DMS114 treated with DMSO at 0.1 percent for 48 hours (cell line): ENCODE data around the gene NPNT.
"Not testable (repeated sequence)": the region's sequence is repeated elsewhere in the genome, so short reads cannot be mapped to it uniquely, and the experiment has no call there.

ENCODE experiments used
- DNase-seq: peaks from one replicate; lab custom pipeline; 2025; ENCODE audit not compliant: unreplicated experiment; lab: John Stamatoyannopoulos, UW

NPNT gene

GRCh38 chr4:105894660-105895582 lies at the start of gene NPNT:
Gene NPNT (plus strand): TSS chr4:105895471. CDS start chr4:105895653, 182 bp downstream.
- no peak for DNase-seq

DNA sequence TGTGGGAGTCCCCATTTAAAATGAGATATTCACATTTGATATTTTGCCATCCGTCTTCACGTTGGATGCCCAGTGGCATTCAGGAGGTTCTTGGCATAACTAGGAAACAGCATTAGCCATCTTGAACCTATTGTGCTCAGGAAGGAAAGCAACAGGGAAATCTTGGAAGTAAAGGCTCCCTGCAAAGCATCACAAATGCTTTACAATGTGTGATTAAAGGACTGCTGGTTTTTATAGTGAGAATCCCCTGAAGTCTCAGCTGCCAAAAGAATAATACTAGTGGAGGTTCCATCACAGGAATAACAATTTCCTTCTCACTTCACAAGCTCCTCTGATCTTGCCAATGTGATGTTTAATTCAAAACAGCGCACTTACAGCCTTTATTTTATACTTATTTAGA lies 49.7 kb upstream of the NPNT start:
- no peak for DNase-seq

DNA sequence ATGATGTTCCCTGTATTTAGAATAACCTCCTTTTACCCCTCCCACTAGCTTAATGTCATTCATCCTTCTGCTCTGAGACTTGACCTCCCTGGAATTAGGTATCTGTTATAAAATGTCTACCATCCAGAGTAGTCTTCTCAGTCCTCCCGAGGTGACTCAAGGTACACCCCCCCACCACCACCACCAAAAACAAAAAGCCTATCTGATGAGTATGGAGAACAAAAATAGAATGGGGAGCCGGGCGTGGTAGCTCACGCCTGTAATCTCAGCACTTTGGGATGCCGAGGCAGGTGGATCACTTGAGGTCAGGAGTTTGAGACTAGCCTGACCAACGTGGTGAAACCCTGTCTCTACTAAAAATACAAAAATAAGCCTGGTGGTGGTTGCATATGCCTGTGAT lies 46.9 kb upstream of the NPNT start:
- DNase-seq: not testable (repeated sequence)

DNA sequence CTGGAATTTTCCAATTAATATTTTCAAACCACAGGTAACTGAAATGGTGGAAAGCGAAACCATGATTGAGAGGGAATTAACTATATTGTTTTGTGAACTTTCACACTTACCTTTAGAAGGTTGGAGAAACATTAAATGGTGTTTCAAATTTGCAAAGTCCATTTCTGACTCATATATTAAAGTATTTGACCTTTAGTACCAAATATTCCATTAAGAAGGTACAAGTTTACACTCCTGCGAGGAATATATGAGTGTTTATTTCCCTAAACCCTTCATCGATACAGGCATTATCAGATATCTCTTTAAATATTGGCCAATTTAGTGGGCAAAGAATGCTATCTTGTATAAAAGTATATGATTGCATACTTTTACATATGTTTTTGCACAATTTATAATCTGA lies 44.1 kb upstream of the NPNT start:
- DNase-seq: no peak

DNA sequence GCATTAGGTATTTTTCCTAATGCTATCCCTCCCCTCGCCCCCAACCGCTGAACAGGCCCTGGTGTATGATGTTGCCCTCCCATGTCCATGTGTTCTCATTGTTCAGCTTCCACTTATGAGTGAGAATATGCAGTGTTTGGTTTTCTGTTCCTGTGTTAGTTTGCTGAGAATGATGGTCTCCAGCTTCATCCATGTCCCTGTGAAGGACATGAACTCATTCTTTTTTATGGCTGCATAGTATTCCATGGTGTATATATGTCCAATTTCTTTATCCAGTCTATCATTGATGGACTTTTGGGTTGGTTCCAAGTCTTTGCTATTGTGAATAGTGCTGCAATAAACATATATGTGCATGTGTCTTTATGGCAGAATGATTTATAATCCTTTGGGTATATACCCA lies 43.0 kb upstream of the NPNT start:
- DNase-seq: not testable (repeated sequence)

GRCh38 chr4:105858466-105859040 lies 36.7 kb upstream of the NPNT start:
- no peak for DNase-seq

GRCh38 chr4:105859233-105859632 lies 36.0 kb upstream of the NPNT start:
- DNase-seq: no peak

DNA sequence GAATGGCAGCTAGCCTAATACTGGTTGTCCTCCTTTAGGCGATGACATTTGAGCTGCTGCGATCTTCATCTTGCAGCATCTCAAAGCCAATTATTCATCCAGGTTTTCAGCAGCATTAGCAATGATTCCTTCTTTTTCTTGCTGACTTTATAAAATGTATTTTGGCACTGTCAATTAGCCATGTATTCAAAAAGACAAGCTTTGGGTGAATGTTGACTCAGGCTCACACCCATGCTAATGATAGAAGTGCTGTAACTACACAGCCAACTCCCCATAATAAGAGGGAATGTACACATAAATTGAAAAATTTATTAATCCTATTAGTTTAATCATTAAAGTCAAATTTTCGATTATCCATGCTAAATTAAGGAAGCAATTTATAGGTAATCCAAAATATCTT lies 24.3 kb upstream of the NPNT start:
- no peak for DNase-seq

DNA sequence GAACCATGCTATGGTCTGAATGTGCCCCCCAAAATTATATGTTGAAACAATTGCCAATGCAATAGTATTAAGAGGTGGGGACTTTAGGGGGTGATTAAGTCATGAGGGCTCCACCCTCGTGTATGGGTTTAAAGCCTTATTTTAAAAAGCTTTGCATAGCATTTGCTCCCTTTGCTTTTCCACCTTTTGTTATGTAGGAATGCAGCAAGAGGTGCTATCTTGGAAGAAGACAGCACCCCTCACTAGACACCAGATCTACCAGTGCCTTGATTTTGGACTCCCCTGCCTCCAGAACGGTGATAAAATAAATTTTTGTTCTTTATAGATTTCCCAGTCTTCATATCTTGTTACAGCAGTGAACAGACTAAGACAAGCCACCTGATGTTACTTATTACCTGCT lies 23.3 kb upstream of the NPNT start:
- DNase-seq: no peak

DNA sequence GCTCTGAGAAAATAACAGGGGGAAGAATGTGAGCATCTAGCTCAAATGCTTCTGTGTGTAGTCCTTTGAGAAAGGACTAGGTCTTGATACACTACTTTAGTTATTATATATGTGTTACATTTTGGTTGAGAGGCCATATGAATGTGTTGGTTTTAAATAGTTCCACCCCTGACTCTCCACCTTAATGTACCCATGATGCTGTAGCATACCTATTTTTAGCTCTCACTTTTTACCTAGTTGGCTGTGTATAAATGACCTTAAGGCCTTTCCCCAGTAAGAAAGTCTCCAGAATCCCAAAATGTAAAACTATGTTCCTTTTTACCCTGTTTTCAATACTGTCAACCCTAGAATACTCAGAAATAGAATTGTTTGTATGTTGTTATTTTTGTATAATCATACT lies 20.0 kb upstream of the NPNT start:
- no peak for DNase-seq

- no peak for DNase-seq
Measured at GRCh38 chr4:105878668-105879067, 16.6 kb upstream of the NPNT start.

DNA sequence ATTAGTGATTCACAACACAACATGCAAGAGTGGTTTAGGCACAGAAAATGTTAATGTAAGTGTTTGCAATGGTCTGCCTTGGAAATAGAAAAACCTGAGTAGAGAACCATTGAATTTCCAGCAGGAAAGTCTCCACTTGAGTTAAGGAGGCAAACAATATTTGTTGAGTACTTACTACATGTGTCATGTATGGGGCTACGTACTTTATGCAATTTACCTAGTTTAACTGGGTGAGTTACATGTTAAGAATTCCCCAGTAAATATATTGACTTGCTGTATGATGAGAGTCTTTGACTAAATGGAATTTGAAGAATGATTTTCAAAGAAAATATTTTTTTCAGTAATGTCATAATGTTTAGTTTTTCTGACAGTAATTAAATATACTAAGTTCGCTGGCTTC lies 7.8 kb upstream of the NPNT start:
- DNase-seq: no peak

DNA sequence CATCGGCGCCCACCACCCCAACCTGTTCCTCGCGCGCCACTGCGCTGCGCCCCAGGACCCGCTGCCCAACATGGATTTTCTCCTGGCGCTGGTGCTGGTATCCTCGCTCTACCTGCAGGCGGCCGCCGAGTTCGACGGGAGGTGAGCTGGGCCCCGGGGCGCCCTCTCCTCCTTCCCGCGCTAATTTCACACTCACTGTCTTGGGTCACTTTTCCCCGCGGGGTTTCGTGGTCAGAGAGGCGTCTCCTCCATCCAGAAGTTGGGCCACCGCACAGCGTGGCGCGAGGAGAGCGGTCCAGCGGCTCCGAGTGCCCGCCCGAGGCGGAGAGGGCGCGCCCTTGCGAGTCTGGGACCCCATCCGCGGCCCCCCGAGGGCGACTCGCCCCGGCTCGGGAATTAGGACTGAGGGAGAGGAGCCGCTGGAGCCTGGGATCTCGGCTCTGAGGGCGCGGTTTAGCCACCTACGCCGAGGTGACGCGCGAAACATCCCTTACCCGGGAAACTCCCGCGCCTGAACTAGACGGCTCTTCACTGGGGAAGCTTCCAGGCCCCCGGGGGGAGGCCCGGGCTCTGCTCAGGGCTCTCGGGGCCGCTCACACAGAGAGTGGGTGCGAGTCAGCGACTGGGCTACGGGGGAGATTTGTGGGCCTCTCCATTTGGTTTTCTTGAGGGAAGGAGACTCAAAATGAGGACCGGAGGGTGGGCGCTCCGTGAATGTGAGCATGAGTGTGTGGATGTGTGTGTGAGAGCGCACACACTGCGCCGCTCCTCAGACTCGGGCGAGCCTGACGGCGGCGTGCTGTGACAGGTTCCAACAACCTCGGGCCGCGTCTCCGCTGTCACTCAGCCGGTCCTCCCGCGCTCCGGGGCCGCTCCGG lies 551 bp downstream of the NPNT start:
- no peak for DNase-seq

GRCh38 chr4:105896461-105896942 lies 1.2 kb downstream of the NPNT start:
- DNase-seq: no peak

- no peak for DNase-seq
Measured at GRCh38 chr4:105896984-105897775, 1.9 kb downstream of the NPNT start.

- DNase-seq: no peak
Measured at GRCh38 chr4:105900541-105900940, 5.3 kb downstream of the NPNT start.

GRCh38 chr4:105902550-105903262 lies 7.4 kb downstream of the NPNT start:
- no peak for DNase-seq

DNA sequence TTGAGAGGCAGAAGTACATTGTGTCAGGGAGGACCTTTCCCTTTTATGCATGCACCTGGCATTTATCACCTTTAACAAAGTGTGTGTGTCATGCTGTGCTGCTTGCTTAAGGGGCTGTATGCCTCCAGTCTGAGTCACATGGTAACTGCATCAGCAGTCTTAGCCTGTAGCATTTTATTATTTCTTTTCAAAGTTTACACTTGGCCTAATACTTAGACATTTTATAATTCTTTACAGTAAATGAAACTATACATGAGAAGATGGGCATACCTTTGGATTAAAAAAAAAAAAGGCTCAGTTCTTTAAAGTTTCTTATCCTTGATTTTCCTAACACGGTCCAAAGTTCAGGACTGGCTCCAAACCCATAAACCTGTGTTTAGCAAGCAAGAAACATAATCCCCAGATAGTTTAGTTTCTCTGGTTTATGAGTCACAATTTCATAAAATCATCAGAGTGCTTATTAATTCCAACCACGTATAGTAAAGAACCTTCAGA lies 14.6 kb downstream of the NPNT start:
- DNase-seq: no peak

DNA sequence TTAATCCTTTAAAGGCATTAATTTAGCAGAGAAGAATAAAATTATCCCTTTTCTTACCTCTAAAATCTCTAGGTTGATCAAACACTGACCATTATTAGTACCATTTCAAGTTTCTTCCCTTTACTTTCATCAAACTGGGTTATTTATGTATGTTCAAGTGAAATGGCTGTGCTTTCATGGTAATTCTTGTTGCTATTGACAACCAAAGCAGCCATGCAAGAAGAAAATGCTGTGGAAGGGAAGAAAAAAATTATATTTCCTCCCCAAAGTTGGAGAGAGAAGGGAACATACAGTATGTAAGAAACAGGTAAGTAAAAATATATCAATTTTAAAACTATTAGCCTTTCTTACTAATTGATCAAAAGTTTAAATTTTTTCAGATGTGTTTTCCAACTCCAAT lies 16.2 kb downstream of the NPNT start:
- DNase-seq: no peak

DNA sequence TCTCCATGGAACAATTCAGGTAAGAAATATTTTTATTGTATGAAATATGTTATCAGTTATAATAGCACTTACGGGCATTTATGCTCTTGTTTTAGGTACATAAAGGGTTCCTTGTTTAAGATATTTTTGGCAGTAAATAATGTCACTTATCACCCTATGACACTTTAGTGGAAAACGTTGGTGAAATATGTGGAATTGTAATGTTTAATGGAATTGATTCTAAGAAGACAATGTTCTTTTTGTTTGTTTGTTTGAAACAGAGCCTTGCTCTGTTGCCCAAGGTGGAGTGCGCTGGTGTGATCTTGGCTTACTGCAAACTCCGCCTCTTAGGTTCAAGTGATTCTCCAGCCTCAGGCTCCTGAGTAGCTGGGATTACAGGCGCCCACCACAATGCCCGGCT lies 17.4 kb downstream of the NPNT start:
- DNase-seq: no peak
